GM21360 (cell line): ENCODE measurements around the gene APLF.
"Not testable (repeated sequence)": the region's sequence is repeated elsewhere in the genome, so short reads cannot be mapped to it uniquely, and the experiment has no call there.

ENCODE experiments used
- ATAC-seq: cut with Tn5 transposase; IDR thresholded peaks from one replicate; pipeline ENCODE4 v1.9.1; 2021; ENCODE audit warnings: mild to moderate bottlenecking, moderate library complexity; ENCODE audit not compliant: unreplicated experiment

The APLF gene

GRCh38 chr2:68569604-68570003, 102.2 kb downstream of the APLF start:
- ATAC-seq, result no peak

DNA sequence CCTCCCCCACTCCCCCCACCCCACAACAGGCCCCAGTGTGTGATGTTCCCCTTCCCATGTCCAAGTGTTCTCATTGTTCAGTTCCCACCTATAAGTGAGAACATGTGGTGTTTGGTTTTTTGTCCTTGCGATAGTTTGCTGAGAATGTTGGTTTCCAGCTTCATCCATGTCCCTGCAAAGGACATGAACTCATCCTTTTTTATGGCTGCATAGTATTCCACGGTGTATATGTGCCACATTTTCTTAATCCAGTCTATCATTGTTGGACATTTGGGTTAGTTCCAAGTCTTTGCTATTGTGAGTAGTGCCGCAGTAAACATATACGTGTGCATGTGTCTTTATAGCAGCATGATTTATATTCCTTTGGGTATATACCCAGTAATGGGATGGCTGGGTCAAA, 103.0 kb downstream of the APLF start:
- ATAC-seq, result not testable (repeated sequence)

DNA sequence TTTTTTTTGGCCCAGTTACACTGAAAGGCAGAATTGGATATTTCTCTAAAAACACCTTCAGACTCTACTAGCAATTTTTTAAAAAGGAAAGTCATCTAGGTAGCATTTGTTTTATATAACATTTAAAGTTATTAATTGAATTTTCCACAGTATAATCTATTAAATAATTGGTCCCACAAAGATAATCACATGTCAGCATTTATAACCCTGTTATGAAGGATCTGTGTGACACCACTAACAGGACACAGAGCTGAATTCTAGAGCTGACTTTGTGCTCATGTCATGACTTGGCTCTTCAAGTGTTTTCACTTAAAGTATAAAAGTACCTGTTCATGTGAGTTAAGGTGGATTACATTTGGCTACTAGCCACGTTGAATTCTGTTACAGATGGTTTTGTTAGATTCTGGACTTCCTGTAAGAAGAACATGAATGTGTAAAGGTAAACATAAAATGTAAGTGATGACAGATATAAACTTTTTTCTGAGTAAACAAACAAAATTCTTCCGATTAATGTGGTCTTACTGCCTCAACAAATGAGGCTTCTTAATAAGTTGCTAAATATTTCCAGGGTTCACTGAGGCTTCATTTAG, 106.9 kb downstream of the APLF start:
- no peak for ATAC-seq

- no peak for ATAC-seq
These were observed 109.8 kb downstream of the APLF start for GRCh38 chr2:68577183-68577582.

DNA sequence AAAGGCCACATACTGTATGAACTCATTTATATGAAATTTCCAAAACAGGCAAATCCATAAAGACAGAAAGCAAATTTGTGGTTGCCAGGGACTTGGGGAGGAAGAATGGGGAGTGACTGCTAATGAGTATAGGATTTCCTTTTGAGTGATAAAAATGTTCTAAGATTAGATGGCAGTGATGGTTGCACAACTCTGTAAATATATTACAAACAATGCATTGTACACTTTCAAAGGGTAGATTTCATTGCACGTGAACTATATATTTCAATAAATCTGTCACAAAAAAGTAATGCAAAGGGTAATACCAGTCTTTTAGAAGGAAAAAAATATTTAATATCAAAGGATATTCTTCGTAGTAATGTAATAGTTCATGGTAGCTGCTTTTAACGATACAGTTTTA, 112.3 kb downstream of the APLF start:
- no peak for ATAC-seq

- no peak for ATAC-seq
These were observed 121.2 kb downstream of the APLF start for GRCh38 chr2:68588589-68588988.

DNA sequence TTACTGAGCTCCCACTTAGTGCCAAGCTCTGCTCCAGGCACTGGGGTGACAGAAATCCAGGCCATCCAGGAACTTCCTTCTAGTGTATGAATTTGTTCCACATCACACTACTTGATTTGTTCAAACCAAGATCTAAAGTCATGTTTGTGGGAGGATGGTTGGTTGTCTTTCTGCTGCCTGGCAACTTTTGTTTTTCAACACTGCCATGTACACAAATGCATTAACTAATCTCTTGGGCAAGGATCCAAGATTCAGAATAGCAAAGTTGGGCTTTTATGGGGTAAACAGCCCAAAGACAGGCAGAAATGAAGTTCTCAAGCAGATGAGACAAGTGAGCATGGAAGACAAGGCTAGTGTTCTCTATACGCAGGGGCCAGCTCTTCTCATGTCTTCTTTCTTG, 122.6 kb downstream of the APLF start:
- no peak for ATAC-seq

DNA sequence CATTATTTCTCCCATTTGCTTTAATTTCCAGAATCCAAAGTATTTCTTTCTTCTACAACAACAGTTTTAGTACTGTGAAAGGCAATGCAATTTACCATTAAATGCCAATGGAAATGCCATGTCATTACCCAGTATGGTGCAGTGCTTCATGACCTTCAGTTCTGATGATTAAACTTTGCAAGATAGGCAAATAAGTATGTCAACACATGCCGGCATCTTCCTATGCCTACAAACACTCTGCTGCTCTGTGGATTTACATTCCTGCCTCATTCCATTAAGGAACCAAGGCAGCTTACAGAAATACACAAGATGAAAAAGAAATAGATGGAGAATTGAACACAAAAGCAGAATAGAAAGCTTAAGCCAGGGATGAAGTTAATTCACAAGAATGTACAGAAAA, 123.3 kb downstream of the APLF start:
- ATAC-seq, result no peak

GRCh38 chr2:68591225-68591624, 123.8 kb downstream of the APLF start:
- no peak for ATAC-seq

- ATAC-seq, result no peak
These were observed 126.7 kb downstream of the APLF start for GRCh38 chr2:68594041-68594440.

- no peak for ATAC-seq
These were observed 127.5 kb downstream of the APLF start for GRCh38 chr2:68594674-68595492.

- ATAC-seq, result not testable (repeated sequence)
These were observed 128.1 kb downstream of the APLF start for GRCh38 chr2:68595493-68595785.

DNA sequence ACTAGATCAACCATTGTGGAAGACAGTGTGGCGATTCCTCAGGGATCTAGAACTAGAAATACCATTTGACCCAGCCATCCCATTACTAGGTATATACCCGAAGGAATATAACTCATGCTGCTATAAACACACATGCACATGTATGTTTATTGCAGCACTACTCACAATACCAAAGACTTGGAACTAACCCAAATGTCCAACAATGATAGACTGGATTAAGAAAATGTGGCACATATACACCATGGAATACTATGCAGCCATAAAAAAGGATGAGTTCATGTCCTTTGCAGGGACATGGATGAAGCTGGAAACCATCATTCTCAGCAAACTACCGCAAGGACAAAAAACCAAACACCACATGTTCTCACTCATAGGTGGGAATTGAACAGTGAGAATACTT, 133.1 kb downstream of the APLF start:
- ATAC-seq, result not testable (repeated sequence)

DNA sequence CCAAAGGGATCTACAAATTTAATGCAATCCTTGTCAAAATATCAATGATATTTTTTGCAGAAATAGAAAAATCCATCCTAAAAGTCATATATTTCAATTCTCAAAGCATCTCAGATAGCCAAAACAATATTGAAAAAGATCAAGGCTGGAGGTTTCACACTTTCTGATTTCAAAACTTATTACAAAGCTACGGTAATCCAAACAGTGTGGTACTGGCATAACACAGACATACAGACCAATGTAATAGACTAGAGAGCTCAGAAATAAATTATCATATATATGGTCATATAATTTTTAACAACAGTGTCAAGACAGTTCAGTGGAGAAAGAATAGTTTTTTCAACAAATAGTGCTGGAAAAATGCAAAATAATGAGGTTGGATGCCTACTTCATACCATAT, 135.7 kb downstream of the APLF start:
- ATAC-seq, result no peak

DNA sequence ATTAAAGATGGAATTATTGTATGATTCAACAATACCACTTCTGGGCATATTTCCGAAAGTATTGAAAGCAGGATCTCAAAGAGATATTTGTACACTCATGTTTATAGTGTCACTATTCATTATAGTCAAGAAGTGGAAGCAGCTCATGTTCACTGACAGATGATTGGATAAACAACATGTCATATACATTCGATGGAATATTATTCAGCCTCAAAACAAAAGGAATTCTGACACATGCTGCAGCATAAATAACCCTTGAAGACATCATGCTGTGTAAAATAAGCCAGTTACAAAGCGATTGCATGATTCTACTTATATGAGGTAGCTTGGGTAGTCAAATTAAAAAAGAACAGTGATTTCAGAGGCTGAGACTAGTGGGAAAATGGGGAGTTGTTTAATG, 136.7 kb downstream of the APLF start:
- no peak for ATAC-seq

- no peak for ATAC-seq
These were observed 138.6 kb downstream of the APLF start for GRCh38 chr2:68605939-68606338.

- no peak for ATAC-seq
These were observed 139.4 kb downstream of the APLF start for GRCh38 chr2:68606759-68607158.

DNA sequence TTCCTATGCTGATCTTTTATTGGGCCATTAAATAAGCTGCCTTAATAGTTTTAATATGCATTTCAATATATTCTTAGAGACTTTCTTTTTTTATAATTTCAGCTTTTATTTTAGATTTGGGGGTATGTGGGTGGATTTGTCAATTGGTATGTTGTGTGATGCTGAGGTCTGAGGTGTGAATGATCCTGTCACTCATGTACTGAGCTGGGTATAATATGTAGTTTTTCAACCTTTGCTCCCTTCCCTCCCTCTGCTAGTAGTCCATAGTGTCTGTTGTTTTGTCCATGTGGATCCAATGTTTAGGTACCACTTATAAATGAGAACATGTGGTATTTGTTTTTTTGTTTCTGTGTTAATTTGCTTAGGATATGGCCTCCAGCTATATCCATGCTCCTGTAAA, 140.5 kb downstream of the APLF start:
- ATAC-seq, result no peak

GRCh38 chr2:68612765-68613519, 145.6 kb downstream of the APLF start:
- ATAC-seq, result no peak

DNA sequence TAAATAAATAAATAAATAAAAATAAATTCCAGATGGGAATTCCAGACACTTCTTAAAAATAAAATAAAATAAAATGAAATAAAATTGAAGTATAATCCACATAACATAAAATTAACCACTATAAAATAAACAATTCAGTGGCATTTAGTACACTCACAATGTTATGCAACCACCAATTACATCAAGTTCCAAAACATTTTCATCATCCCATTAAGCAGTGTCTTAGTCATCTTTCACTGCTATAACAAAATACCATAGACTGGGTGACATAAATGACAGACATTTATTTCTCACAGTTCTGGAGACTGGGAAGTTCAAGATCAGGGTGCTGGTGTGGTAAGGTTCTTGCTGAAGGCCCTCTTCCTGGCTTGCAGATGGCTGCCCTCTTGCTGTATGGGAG, 153.4 kb downstream of the APLF start:
- ATAC-seq, result no peak

- ATAC-seq, result no peak
These were observed 156.4 kb downstream of the APLF start for GRCh38 chr2:68623820-68624219.

GRCh38 chr2:68627615-68628014, 160.2 kb downstream of the APLF start:
- ATAC-seq, result no peak
